ENCODE data around the gene GRIK3.

DNA sequence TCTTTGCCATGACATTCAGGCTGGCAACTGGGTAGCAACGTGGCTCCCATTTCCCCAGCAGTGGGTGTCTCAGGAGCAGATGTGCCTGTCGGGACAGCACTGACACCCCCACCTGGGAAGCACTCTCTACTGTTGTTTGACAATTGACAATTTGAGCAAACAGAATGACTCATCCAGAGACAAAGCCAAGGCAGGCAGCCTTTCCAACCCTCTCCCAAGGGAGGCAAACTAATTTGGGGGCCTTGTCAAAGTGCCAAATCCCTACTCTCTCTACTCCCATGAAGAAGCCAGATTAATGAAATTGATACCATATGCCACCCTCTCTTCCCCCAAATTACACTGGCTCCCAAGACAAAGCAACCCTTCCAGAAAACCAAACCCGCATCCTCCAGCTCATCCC, 65.6 kb downstream of the GRIK3 start:
- no peak for TF ChIP-seq CTCF (IDR thresholded peaks at IDR 0.05; ENCODE audit: low read depth, low read length)
- no peak for TF ChIP-seq EZH2phosphoT487 (IDR thresholded peaks at IDR 0.05; ENCODE audit: low read depth)
